Neuronal stem cell (in vitro differentiated cells): ENCODE results near the gene TCF20.

Experiments used
- DNase-seq: peaks from one replicate; pipeline ENCODE4 v3.0.0-alpha.2; 2013; ENCODE audit warnings: low spot score
- H2AFZ ChIP-seq: one replicate; pipeline ENCODE4 v1.6.1; 2013; ENCODE audit warnings: mild to moderate bottlenecking, low read length, inconsistent platforms
- H2AK5ac ChIP-seq: 2 replicates; pipeline ENCODE4 v1.6.1; 2013; ENCODE audit warnings: low read depth, mild to moderate bottlenecking, inconsistent platforms, low read length, moderate library complexity, mixed read lengths
- H2BK120ac ChIP-seq: 2 replicates; pipeline ENCODE4 v1.6.1; 2013; ENCODE audit warnings: low read depth, mild to moderate bottlenecking, inconsistent platforms, low read length, moderate library complexity, mixed read lengths
- H2BK12ac ChIP-seq: one replicate; pipeline ENCODE4 v1.6.1; 2013; ENCODE audit warnings: low read length, inconsistent platforms
- H2BK15ac ChIP-seq: 2 replicates; pipeline ENCODE4 v1.6.1; 2013; ENCODE audit warnings: mild to moderate bottlenecking, low read length, inconsistent platforms, mixed read lengths
- H2BK5ac ChIP-seq: one replicate; pipeline ENCODE4 v1.6.1; 2013; ENCODE audit warnings: inconsistent platforms, mild to moderate bottlenecking, low read length, moderate library complexity
- H3K14ac ChIP-seq: one replicate; pipeline ENCODE4 v1.6.1; 2013; ENCODE audit warnings: low read length, inconsistent platforms
- H3K18ac ChIP-seq: 2 replicates; pipeline ENCODE4 v1.6.1; 2013; ENCODE audit warnings: low read length, inconsistent platforms
- H3K23ac ChIP-seq: 2 replicates; pipeline ENCODE4 v1.6.1; 2013; ENCODE audit warnings: low read depth, mild to moderate bottlenecking, mixed read lengths, low read length, inconsistent platforms; ENCODE audit not compliant: poor library complexity
- H3K27ac ChIP-seq: replicated peaks from 3 replicates; pipeline ENCODE4 v1.5.1; 2013; ENCODE audit warnings: low read length, inconsistent platforms
- H3K27me3 ChIP-seq, 3 experiments: 2 replicates each; pipeline ENCODE4 v1.6.1; 2013; ENCODE audit warnings: low read length in 3 of 3, mild to moderate bottlenecking in 2 of 3, inconsistent platforms in 1 of 3, low read depth in 1 of 3, mixed read lengths in 1 of 3, moderate library complexity in 1 of 3; ENCODE audit not compliant: control insufficient read depth in 3 of 3, insufficient read depth in 3 of 3
- H3K36me3 ChIP-seq, 2 donors: replicated peaks in 1 of 2; 2 replicates each; pipeline ENCODE4 v1.6.1; 2013; ENCODE audit warnings: low read length in 2 of 2; ENCODE audit not compliant: control insufficient read depth in 2 of 2, insufficient read depth in 2 of 2
- H3K4ac ChIP-seq: 2 replicates; pipeline ENCODE4 v1.6.1; 2013; ENCODE audit warnings: inconsistent platforms, mild to moderate bottlenecking, low read length, moderate library complexity
- H3K4me1 ChIP-seq, 2 donors: 1 replicate in 1 of 2; 2 replicates in 1 of 2; pipeline ENCODE4 v1.6.1; 2013; ENCODE audit warnings: low read length in 2 of 2, low read depth in 1 of 2; ENCODE audit not compliant: control insufficient read depth in 2 of 2, insufficient read depth in 1 of 2
- H3K4me2 ChIP-seq: one replicate; pipeline ENCODE4 v1.6.1; 2013; ENCODE audit warnings: mild to moderate bottlenecking, low read length, inconsistent platforms; ENCODE audit not compliant: insufficient read depth, poor library complexity, severe bottlenecking
- H3K4me3 ChIP-seq, 2 donors: 2 replicates each; pipeline ENCODE4 v1.5.1; 2013; ENCODE audit warnings: low read length in 2 of 2, mild to moderate bottlenecking in 2 of 2, inconsistent platforms in 1 of 2, moderate library complexity in 1 of 2
- H3K79me1 ChIP-seq: one replicate; pipeline ENCODE4 v1.6.1; 2013; ENCODE audit warnings: low read depth, mild to moderate bottlenecking, inconsistent platforms, low read length, moderate library complexity
- H3K9ac ChIP-seq: one replicate; pipeline ENCODE4 v1.6.1; 2013; ENCODE audit warnings: mild to moderate bottlenecking, low read depth, low read length, inconsistent platforms; ENCODE audit not compliant: poor library complexity
- H3K9me3 ChIP-seq, 2 donors: replicated peaks in 1 of 2; 2 replicates each; pipeline versions ENCODE3 to v1.6.1; 2013; ENCODE audit warnings: low read length in 2 of 2, mild to moderate bottlenecking in 2 of 2, inconsistent platforms in 1 of 2, low read depth in 1 of 2, mixed read lengths in 1 of 2, moderate library complexity in 1 of 2; ENCODE audit not compliant: control insufficient read depth in 2 of 2, insufficient read depth in 1 of 2
- H4K8ac ChIP-seq: one replicate; pipeline ENCODE4 v1.6.1; 2013; ENCODE audit warnings: low read depth, mild to moderate bottlenecking, inconsistent platforms, low read length, moderate library complexity
- H4K91ac ChIP-seq: one replicate; pipeline ENCODE4 v1.6.1; 2013; ENCODE audit warnings: low read length, low read depth, mild to moderate bottlenecking, inconsistent platforms; ENCODE audit not compliant: poor library complexity
- WGBS, 2 donors: extraction: QIAGEN DNeasy Blood & Tissue Kit; methylation state at CpG; one replicate each; pipeline ENCODE4 v1.1.7; 2013; ENCODE audit warnings: missing lambda C conversion rate in 2 of 2, mixed read lengths in 1 of 2; ENCODE audit not compliant: insufficient read length in 2 of 2, insufficient replicate concordance in 1 of 2; ENCODE audit errors: extremely low coverage in 2 of 2; 5-methylcytosine and 5-hydroxymethylcytosine counted together

TCF20 gene

DNA sequence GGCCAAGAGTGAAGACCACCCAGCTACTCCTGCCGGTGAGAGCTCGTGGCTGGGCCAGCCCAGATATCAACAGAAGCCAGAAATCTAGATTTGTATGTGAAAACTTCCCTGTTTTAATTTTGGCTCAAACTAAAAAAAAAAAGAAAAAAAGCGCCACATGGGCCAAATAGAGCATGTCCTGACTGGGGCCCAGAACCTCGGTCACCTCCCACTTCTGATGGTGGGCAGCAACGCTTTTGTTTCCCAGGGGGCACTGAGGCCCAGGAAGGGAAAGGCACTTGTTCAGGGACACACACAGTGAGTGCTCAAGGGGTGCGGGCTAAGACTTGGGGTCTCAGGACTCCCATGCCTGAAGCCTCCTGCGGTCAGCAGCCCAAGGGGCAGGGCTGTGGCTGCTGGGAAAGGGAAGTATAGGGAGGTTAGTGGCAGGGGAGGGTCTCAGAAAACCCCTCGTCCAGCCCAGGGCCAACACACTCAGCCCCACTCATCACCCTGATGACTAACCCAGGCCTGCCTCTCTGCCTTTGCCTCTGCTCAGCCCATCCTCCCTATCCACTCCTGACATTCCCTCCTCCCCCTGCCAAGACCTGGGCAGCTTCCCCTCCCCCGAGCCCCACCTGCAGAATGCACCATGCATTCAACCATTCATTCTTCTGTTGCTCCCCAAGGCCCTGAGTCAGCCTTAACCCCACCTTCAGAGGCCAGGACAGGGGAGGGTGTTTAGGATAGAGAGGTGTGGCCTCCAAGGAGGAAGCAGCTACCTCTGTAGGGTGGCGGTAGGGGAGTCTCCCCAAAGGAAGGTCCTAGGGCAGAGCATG is 30.0 kb upstream of the TCF20 start:
- Histone ChIP-seq H3K4me1 (peaks cover 34 to 38% of the 10 kb centered on the region in 2 donors), H3K23ac (no peak overlapping the region), H3K27me3 (peaks cover 0 to 10% (median 0%) of the 10 kb centered on the region in 3 experiments), H2BK12ac (no peak overlapping the region), H3K36me3 (no peaks in the 10 kb centered on the region), H3K27ac (no peak overlapping the region), H3K4me3 (no peak overlapping the region), H3K18ac (peak overlapping the region; percentile 88), H4K8ac (no peak overlapping the region), H3K9me3 (no peaks in the 10 kb centered on the region), H2BK5ac (no peak overlapping the region), H2AFZ (peak overlapping the region; percentile 39), H3K9ac (peak overlapping the region; percentile 5), H2BK120ac (no peak overlapping the region), H2AK5ac (peak overlapping the region; percentile 4), H3K14ac (no peak overlapping the region), H3K4me2 (peak overlapping the region; percentile 47), H3K79me1 (no peaks in the 10 kb centered on the region), H2BK15ac (peak overlapping the region; percentile 5), H3K4ac (no peak overlapping the region), H4K91ac (no peak overlapping the region)
- WGBS, 2 donors: no CpG with 5 or more reads among the region's 10 CpGs
- no peak for DNase-seq

GRCh38 chr22:42299586-42300258 is 29.3 kb upstream of the TCF20 start:
- Histone ChIP-seq H3K79me1 (no peaks in the 10 kb centered on the region), H3K9me3 (no peaks in the 10 kb centered on the region), H3K23ac (peak overlapping the region; percentile 63), H3K14ac (no peak overlapping the region), H3K18ac (peak overlapping the region; percentile 87), H4K91ac (peak overlapping the region; percentile 65), H4K8ac (no peak overlapping the region), H2BK15ac (peak overlapping the region; percentile 87), H3K36me3 (no peaks in the 10 kb centered on the region), H3K4ac (no peak overlapping the region), H2BK120ac (no peak overlapping the region), H3K9ac (no peak overlapping the region), H3K4me3 (no peak overlapping the region), H2AK5ac (peak overlapping the region; percentile 92), H3K4me1 (peaks cover 34 to 38% of the 10 kb centered on the region in 2 donors), H3K4me2 (peak overlapping the region; percentile 47), H2BK5ac (peak overlapping the region; percentile 83), H3K27me3 (peaks cover 0 to 10% (median 0%) of the 10 kb centered on the region in 3 experiments), H3K27ac (no peak overlapping the region), H2BK12ac (peak overlapping the region; percentile 50), H2AFZ (peak overlapping the region; percentile 39)
- no CpG with 5 or more reads among the region's 19 CpGs for WGBS, 2 donors
- no peak for DNase-seq

GRCh38 chr22:42298746-42299145 is 28.3 kb upstream of the TCF20 start:
- H4K91ac ChIP-seq: peak overlapping the region; percentile 75
- H3K9me3 ChIP-seq: no peaks in the 10 kb centered on the region
- peak overlapping the region; percentile 92 for H2AK5ac ChIP-seq
- no CpG with 5 or more reads among the region's 8 CpGs for WGBS, 2 donors
- peak overlapping the region; percentile 67 for H3K18ac ChIP-seq
- no peak overlapping the region for H4K8ac ChIP-seq
- no peaks in the 10 kb centered on the region for H3K79me1 ChIP-seq
- no peak overlapping the region for H3K4me2 ChIP-seq
- H2AFZ ChIP-seq: no peak overlapping the region
- no peak overlapping the region for H3K4me3 ChIP-seq
- peak overlapping the region; percentile 63 for H3K23ac ChIP-seq
- peaks cover 0 to 5% (median 0%) of the 10 kb centered on the region in 3 experiments for H3K27me3 ChIP-seq
- H2BK12ac ChIP-seq: peak overlapping the region; percentile 63
- no peak for DNase-seq
- H3K27ac ChIP-seq: no peak overlapping the region
- no peak overlapping the region for H3K4ac ChIP-seq
- H3K9ac ChIP-seq: no peak overlapping the region
- H3K36me3 ChIP-seq: no peaks in the 10 kb centered on the region
- no peak overlapping the region for H2BK120ac ChIP-seq
- no peak overlapping the region for H3K14ac ChIP-seq
- peaks cover 30 to 43% of the 10 kb centered on the region in 2 donors for H3K4me1 ChIP-seq
- peak overlapping the region; percentile 87 for H2BK15ac ChIP-seq
- no peak overlapping the region for H2BK5ac ChIP-seq

DNA sequence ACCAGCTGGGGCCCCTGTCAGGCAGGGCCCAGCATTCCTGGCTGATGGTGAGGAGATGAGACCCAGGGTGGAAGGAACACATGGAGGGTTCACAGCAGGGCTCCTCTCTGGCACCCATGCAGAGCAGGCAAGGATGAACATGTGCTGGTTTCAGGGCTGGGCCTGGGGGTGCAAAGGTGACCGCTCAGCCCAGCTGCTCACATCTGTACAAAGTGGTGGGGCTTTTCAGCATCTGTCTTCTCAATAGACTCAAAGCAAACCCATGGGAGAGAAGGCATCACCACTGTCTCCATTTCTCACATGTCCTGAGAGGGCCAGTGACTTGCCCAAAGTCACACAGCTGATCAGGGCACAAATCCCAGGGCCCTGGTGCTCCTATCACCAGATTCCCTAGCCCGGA is 27.3 kb upstream of the TCF20 start:
- Histone ChIP-seq H2BK12ac (no peak overlapping the region), H2BK120ac (no peak overlapping the region), H3K4me2 (no peak overlapping the region), H3K27me3 (no peaks in the 10 kb centered on the region), H2AK5ac (peak overlapping the region; percentile 33), H3K9me3 (no peaks in the 10 kb centered on the region), H3K9ac (no peak overlapping the region), H3K79me1 (no peaks in the 10 kb centered on the region), H3K4ac (no peak overlapping the region), H4K8ac (no peak overlapping the region), H2AFZ (no peak overlapping the region), H3K14ac (peak overlapping the region; percentile 31), H3K4me3 (no peak overlapping the region), H3K36me3 (no peaks in the 10 kb centered on the region), H3K23ac (no peak overlapping the region), H2BK5ac (no peak overlapping the region), H3K18ac (peak overlapping the region; percentile 32), H4K91ac (no peak overlapping the region), H3K27ac (no peak overlapping the region), H3K4me1 (peaks cover 30 to 46% of the 10 kb centered on the region in 2 donors), H2BK15ac (peak overlapping the region; percentile 35)
- no CpG with 5 or more reads among the region's 2 CpGs for WGBS, 2 donors
- DNase-seq: no peak
